ENCODE data around the gene PAX5.

GRCh38 chr9:36963346-36963745 is 70.7 kb downstream of the PAX5 start:
- TF ChIP-seq POLR2AphosphoS5 (IDR thresholded peaks at IDR 0.05; ENCODE audit: insufficient read depth in 1 of 2, low read depth in 1 of 2) (no peak), CTCF (IDR thresholded peaks at IDR 0.05) (no peak)
